Neuronal stem cell (in vitro differentiated cells): ENCODE data around the gene DPYSL5.
"Not testable (repeated sequence)": the region's sequence is repeated elsewhere in the genome, so short reads cannot be mapped to it uniquely, and the experiment has no call there.

Experiments
- DNase-seq: peaks from one replicate; pipeline ENCODE4 v3.0.0-alpha.2; 2013; ENCODE audit warnings: low spot score
- H2AFZ ChIP-seq: one replicate; pipeline ENCODE4 v1.6.1; 2013; ENCODE audit warnings: mild to moderate bottlenecking, low read length, inconsistent platforms
- H2AK5ac ChIP-seq: 2 replicates; pipeline ENCODE4 v1.6.1; 2013; ENCODE audit warnings: low read depth, mild to moderate bottlenecking, inconsistent platforms, low read length, moderate library complexity, mixed read lengths
- H2BK120ac ChIP-seq: 2 replicates; pipeline ENCODE4 v1.6.1; 2013; ENCODE audit warnings: low read depth, mild to moderate bottlenecking, inconsistent platforms, low read length, moderate library complexity, mixed read lengths
- H2BK12ac ChIP-seq: one replicate; pipeline ENCODE4 v1.6.1; 2013; ENCODE audit warnings: low read length, inconsistent platforms
- H2BK15ac ChIP-seq: 2 replicates; pipeline ENCODE4 v1.6.1; 2013; ENCODE audit warnings: mild to moderate bottlenecking, low read length, inconsistent platforms, mixed read lengths
- H2BK5ac ChIP-seq: one replicate; pipeline ENCODE4 v1.6.1; 2013; ENCODE audit warnings: inconsistent platforms, mild to moderate bottlenecking, low read length, moderate library complexity
- H3K14ac ChIP-seq: one replicate; pipeline ENCODE4 v1.6.1; 2013; ENCODE audit warnings: low read length, inconsistent platforms
- H3K18ac ChIP-seq: 2 replicates; pipeline ENCODE4 v1.6.1; 2013; ENCODE audit warnings: low read length, inconsistent platforms
- H3K23ac ChIP-seq: 2 replicates; pipeline ENCODE4 v1.6.1; 2013; ENCODE audit warnings: low read depth, mild to moderate bottlenecking, mixed read lengths, low read length, inconsistent platforms; ENCODE audit not compliant: poor library complexity
- H3K27ac ChIP-seq: replicated peaks from 3 replicates; pipeline ENCODE4 v1.5.1; 2013; ENCODE audit warnings: low read length, inconsistent platforms
- H3K27me3 ChIP-seq, 3 experiments: 2 replicates each; pipeline ENCODE4 v1.6.1; 2013; ENCODE audit warnings: low read length in 3 of 3, mild to moderate bottlenecking in 2 of 3, inconsistent platforms in 1 of 3, low read depth in 1 of 3, mixed read lengths in 1 of 3, moderate library complexity in 1 of 3; ENCODE audit not compliant: control insufficient read depth in 3 of 3, insufficient read depth in 3 of 3
- H3K36me3 ChIP-seq, 2 donors: replicated peaks in 1 of 2; 2 replicates each; pipeline ENCODE4 v1.6.1; 2013; ENCODE audit warnings: low read length in 2 of 2; ENCODE audit not compliant: control insufficient read depth in 2 of 2, insufficient read depth in 2 of 2
- H3K4ac ChIP-seq: 2 replicates; pipeline ENCODE4 v1.6.1; 2013; ENCODE audit warnings: inconsistent platforms, mild to moderate bottlenecking, low read length, moderate library complexity
- H3K4me1 ChIP-seq, 2 donors: 1 replicate in 1 of 2; 2 replicates in 1 of 2; pipeline ENCODE4 v1.6.1; 2013; ENCODE audit warnings: low read length in 2 of 2, low read depth in 1 of 2; ENCODE audit not compliant: control insufficient read depth in 2 of 2, insufficient read depth in 1 of 2
- H3K4me2 ChIP-seq: one replicate; pipeline ENCODE4 v1.6.1; 2013; ENCODE audit warnings: mild to moderate bottlenecking, low read length, inconsistent platforms; ENCODE audit not compliant: insufficient read depth, poor library complexity, severe bottlenecking
- H3K4me3 ChIP-seq, 2 donors: 2 replicates each; pipeline ENCODE4 v1.5.1; 2013; ENCODE audit warnings: low read length in 2 of 2, mild to moderate bottlenecking in 2 of 2, inconsistent platforms in 1 of 2, moderate library complexity in 1 of 2
- H3K79me1 ChIP-seq: one replicate; pipeline ENCODE4 v1.6.1; 2013; ENCODE audit warnings: low read depth, mild to moderate bottlenecking, inconsistent platforms, low read length, moderate library complexity
- H3K9ac ChIP-seq: one replicate; pipeline ENCODE4 v1.6.1; 2013; ENCODE audit warnings: mild to moderate bottlenecking, low read depth, low read length, inconsistent platforms; ENCODE audit not compliant: poor library complexity
- H3K9me3 ChIP-seq, 2 donors: replicated peaks in 1 of 2; 2 replicates each; pipeline versions ENCODE3 to v1.6.1; 2013; ENCODE audit warnings: low read length in 2 of 2, mild to moderate bottlenecking in 2 of 2, inconsistent platforms in 1 of 2, low read depth in 1 of 2, mixed read lengths in 1 of 2, moderate library complexity in 1 of 2; ENCODE audit not compliant: control insufficient read depth in 2 of 2, insufficient read depth in 1 of 2
- H4K8ac ChIP-seq: one replicate; pipeline ENCODE4 v1.6.1; 2013; ENCODE audit warnings: low read depth, mild to moderate bottlenecking, inconsistent platforms, low read length, moderate library complexity
- H4K91ac ChIP-seq: one replicate; pipeline ENCODE4 v1.6.1; 2013; ENCODE audit warnings: low read length, low read depth, mild to moderate bottlenecking, inconsistent platforms; ENCODE audit not compliant: poor library complexity
- WGBS, 2 donors: extraction: QIAGEN DNeasy Blood & Tissue Kit; methylation state at CpG; one replicate each; pipeline ENCODE4 v1.1.7; 2013; ENCODE audit warnings: missing lambda C conversion rate in 2 of 2, mixed read lengths in 1 of 2; ENCODE audit not compliant: insufficient read length in 2 of 2, insufficient replicate concordance in 1 of 2; ENCODE audit errors: extremely low coverage in 2 of 2; 5-methylcytosine and 5-hydroxymethylcytosine counted together

The DPYSL5 gene

GRCh38 chr2:26811791-26812694 is 35.9 kb upstream of the DPYSL5 start:
- Histone ChIP-seq H3K36me3 (no peaks in the 10 kb centered on the region), H3K4me3 (no peak overlapping the region), H2BK15ac (peak overlapping the region; percentile 32), H3K18ac (peak overlapping the region; percentile 79), H3K27ac (no peak overlapping the region), H3K9me3 (no peaks in the 10 kb centered on the region), H2BK12ac (no peak overlapping the region), H3K23ac (no peak overlapping the region), H3K4me1 (peaks cover 10 to 14% of the 10 kb centered on the region in 2 donors), H4K91ac (no peak overlapping the region), H4K8ac (no peak overlapping the region), H2BK5ac (no peak overlapping the region), H3K9ac (peak overlapping the region; percentile 27), H3K27me3 (no peaks in the 10 kb centered on the region), H2AK5ac (peak overlapping the region; percentile 47), H2BK120ac (peak overlapping the region; percentile 24), H2AFZ (peak overlapping the region; percentile 3), H3K4ac (no peak overlapping the region), H3K79me1 (peaks cover 2% of the 10 kb centered on the region), H3K4me2 (no peak overlapping the region), H3K14ac (no peak overlapping the region)
- DNase-seq = no peak
- no CpG with 5 or more reads among the region's 14 CpGs for WGBS, 2 donors

GRCh38 chr2:26812731-26813130 is 35.2 kb upstream of the DPYSL5 start:
- DNase-seq = no peak
- WGBS, 2 donors = no CpG with 5 or more reads among the region's 3 CpGs
- H2BK5ac ChIP-seq = no peak overlapping the region
- H4K91ac ChIP-seq = no peak overlapping the region
- H2BK12ac ChIP-seq = no peak overlapping the region
- H3K4me3 ChIP-seq = no peak overlapping the region
- peak overlapping the region; percentile 1 for H3K18ac ChIP-seq
- peaks cover 8 to 14% of the 10 kb centered on the region in 2 donors for H3K4me1 ChIP-seq
- H2BK120ac ChIP-seq = peak overlapping the region; percentile 24
- no peak overlapping the region for H4K8ac ChIP-seq
- no peak overlapping the region for H3K9ac ChIP-seq
- no peak overlapping the region for H3K14ac ChIP-seq
- no peaks in the 10 kb centered on the region for H3K36me3 ChIP-seq
- peak overlapping the region; percentile 47 for H2AK5ac ChIP-seq
- H2AFZ ChIP-seq = no peak overlapping the region
- no peaks in the 10 kb centered on the region for H3K9me3 ChIP-seq
- peak overlapping the region; percentile 32 for H2BK15ac ChIP-seq
- H3K23ac ChIP-seq = no peak overlapping the region
- no peaks in the 10 kb centered on the region for H3K27me3 ChIP-seq
- no peak overlapping the region for H3K4me2 ChIP-seq
- no peak overlapping the region for H3K4ac ChIP-seq
- no peak overlapping the region for H3K27ac ChIP-seq
- peaks cover 2% of the 10 kb centered on the region for H3K79me1 ChIP-seq

GRCh38 chr2:26814072-26814765 is 33.7 kb upstream of the DPYSL5 start:
- not testable (repeated sequence) for H2BK120ac ChIP-seq, H3K14ac ChIP-seq, H3K79me1 ChIP-seq, H3K9ac ChIP-seq, H3K36me3 ChIP-seq, H3K4me3 ChIP-seq, H3K4me2 ChIP-seq, H2BK15ac ChIP-seq, H2BK12ac ChIP-seq, H3K4ac ChIP-seq, H3K18ac ChIP-seq, H3K9me3 ChIP-seq, DNase-seq, H2AFZ ChIP-seq, H4K91ac ChIP-seq, H4K8ac ChIP-seq, H3K27ac ChIP-seq, H3K23ac ChIP-seq, H2AK5ac ChIP-seq, H3K27me3 ChIP-seq
- H3K4me1 ChIP-seq = peaks cover 2 to 10% of the 10 kb centered on the region in 2 donors
- WGBS, 2 donors = no CpG with 5 or more reads among the region's 52 CpGs
- peak overlapping the region; percentile 30 for H2BK5ac ChIP-seq

- no peak overlapping the region for H2AFZ ChIP-seq
- H2BK12ac ChIP-seq = no peak overlapping the region
- no peak overlapping the region for H3K27ac ChIP-seq
- no CpG with 5 or more reads among the region's 3 CpGs for whole genome bisulfite sequencing, 2 donors
- H3K79me1 ChIP-seq = no peaks in the 10 kb centered on the region
- H3K4me3 ChIP-seq = no peak overlapping the region
- H3K4me1 ChIP-seq = peaks cover under 1 to 7% of the 10 kb centered on the region in 2 donors
- no peak overlapping the region for H3K23ac ChIP-seq
- H4K8ac ChIP-seq = no peak overlapping the region
- H3K36me3 ChIP-seq = no peaks in the 10 kb centered on the region
- no peak overlapping the region for H3K9ac ChIP-seq
- no peak overlapping the region for H3K4me2 ChIP-seq
- H3K9me3 ChIP-seq = no peaks in the 10 kb centered on the region
- no peak overlapping the region for H2BK5ac ChIP-seq
- H2BK15ac ChIP-seq = no peak overlapping the region
- H4K91ac ChIP-seq = no peak overlapping the region
- H3K4ac ChIP-seq = no peak overlapping the region
- H2AK5ac ChIP-seq = no peak overlapping the region
- DNase-seq = no peak
- no peaks in the 10 kb centered on the region for H3K27me3 ChIP-seq
- no peak overlapping the region for H3K14ac ChIP-seq
- no peak overlapping the region for H2BK120ac ChIP-seq
- no peak overlapping the region for H3K18ac ChIP-seq
Observed at GRCh38 chr2:26816893-26817292, 31.0 kb upstream of the DPYSL5 start.
